ENCODE measurements around the gene SNCG.
"Not testable (repeated sequence)": the region's sequence is repeated elsewhere in the genome, so short reads cannot be mapped to it uniquely, and the experiment has no call there.

Gene SNCG

DNA sequence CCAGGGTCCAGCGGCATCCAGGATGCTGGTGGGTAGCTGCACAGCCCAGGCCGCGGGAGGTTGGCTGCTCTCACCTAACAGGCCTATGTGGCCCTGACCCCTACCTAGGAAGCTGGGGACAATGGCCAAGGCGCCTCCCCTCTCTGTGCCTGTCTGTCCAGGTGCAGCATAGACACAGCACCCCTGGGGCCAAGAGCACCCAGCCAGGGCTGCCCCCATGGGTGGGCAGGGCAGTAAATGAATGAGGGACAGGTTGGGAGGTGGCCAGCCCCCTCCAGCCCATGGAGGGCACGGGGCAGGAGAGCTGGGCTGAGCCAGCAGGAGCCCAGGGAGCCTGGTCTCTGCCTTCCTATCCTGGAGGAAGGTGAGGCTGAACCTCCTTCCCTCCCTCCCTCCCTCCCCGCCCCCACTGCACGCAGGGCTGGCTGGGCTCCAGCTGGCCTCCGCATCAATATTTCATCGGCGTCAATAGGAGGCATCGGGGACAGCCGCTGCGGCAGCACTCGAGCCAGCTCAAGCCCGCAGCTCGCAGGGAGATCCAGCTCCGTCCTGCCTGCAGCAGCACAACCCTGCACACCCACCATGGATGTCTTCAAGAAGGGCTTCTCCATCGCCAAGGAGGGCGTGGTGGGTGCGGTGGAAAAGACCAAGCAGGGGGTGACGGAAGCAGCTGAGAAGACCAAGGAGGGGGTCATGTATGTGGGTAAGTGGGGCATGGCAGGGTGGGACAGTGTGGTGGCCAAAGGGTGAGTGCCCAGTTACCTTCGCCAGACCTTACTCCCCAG is at the start of gene SNCG:
SNCG (plus strand) TSS at position 484 of the 785 bp plus-strand sequence; CDS start at position 583, 99 bp downstream.
- DNase-seq, result no peak

GRCh38 chr10:86914734-86915133 is 43.7 kb upstream of the SNCG start:
- DNase-seq, result no peak

DNA sequence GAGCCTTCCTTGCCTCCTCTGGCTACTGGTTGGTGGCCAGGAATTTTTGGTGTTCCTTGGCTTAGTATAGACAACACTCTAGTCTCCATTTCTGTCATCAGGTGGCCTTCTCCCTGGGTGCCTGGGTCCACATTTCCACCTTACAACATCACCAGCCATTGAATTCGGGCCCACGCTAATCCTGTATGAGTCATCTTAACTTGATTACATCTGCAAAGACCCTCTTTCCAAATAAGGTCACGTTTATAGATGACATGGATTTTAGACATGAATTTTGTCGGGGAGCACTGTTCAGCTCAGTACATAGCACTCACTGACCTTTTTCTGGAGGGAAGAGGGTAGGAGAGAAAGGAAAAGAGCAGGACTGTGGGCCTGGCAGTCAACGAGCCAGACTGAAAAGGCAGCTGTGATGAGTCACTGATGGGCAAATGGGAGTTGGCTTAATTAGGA is 40.4 kb upstream of the SNCG start:
- no peak for DNase-seq

DNA sequence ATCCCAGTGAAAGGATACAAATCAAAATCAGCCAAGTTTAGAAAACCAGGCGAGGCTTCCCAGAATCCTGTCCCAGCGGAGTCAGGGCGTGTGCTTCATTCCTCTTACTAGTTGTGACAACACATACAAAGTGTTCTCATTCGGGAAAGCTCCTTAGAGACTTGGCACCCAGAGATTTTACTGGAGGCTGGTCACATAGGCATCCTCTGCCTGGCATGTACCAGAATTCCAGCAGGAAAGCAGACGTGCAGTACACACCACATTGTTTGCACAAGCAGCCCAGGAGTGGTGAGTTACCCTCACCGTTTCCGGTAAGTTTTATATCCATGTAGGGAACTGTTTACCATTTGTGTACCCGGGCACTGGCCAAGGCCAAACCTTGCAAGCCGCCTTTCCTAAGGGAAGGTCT is 35.8 kb upstream of the SNCG start:
- no peak for DNase-seq

GRCh38 chr10:86929468-86930380 is 28.7 kb upstream of the SNCG start:
- no peak for DNase-seq

- no peak for DNase-seq
Observed at GRCh38 chr10:86931872-86932271, 26.5 kb upstream of the SNCG start.

GRCh38 chr10:86932674-86933073 is 25.7 kb upstream of the SNCG start:
- DNase-seq, result no peak

GRCh38 chr10:86934162-86934711 is 24.2 kb upstream of the SNCG start:
- DNase-seq, result not testable (repeated sequence)

DNA sequence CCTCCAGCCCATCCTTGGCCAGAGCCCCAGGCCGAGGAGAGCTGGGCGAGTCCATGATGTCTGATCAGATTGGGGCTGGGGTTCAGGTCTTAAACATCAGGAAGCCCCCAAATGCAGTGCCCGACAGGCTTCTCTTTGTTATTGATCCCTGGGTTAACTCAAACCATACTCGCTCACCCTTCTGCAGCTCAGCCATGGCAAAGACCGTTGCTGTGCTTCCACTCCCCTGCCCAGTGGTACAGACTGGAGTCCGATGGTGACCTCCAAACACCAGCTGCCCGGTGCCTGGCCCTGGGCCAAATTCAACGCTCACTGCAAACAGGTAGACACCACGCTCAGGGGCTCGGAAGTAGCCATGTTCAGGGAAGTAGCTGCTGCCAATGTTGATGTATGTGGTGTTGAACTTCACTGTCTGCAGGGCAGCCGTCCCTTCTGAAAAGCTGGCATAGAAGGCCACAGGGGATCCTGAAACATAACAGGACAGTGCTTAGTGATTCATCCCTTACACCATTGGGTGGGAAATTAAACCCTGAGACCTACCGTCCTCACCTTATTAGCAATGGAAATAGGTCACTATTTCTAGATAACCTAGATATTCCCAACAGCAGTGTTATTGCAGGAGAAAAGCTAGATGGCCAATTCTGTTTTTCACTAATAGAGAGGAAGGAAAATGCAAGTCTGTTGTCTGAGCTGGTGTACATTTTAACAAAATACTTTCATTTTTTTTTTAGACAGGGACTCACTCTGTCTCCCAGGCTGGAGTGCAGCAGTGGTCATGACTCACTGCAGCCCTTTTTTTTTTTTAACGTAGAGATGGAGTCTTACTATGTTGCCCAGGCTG is 21.5 kb upstream of the SNCG start:
- no peak for DNase-seq

- no peak for DNase-seq
Observed at GRCh38 chr10:86937502-86938154, 20.8 kb upstream of the SNCG start.

DNA sequence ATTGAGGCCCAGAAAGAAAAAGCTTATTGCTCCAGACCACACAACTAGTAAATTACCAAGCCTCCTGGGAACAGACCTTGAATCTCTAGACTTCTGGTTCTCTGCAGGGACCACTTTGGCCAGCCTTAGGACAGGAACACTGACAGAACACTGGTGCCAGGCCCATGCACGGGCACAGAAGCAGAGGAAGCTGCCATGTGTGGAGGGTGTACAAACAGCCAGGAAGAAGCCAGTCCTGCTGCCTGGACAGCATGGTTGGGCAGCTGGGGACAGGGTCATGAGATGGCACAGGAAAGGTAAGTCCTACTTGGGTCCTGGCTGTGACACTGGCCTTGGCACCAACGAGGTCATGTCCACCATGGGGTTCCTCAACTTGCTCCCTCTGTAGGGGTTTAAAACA is 20.1 kb upstream of the SNCG start:
- no peak for DNase-seq

DNA sequence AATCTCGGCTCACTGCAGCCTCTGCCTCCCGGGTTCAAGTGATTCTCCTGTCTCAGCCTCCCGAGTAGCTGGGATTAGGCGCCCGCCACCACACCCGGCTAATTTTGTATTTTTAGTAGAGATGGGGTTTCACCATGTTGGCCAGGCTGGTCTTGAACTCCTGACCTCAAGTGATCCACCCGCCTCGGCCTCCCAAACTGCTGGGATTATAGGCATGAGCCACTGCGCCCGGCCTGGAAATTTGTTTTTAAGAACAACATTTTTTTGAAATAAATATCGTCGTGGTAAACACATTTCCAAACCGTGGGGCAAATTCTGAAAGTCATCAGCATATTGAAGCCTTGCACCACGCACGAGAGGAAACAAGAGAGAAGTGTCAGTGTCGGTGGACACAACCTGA is 18.3 kb upstream of the SNCG start:
- not testable (repeated sequence) for DNase-seq

DNA sequence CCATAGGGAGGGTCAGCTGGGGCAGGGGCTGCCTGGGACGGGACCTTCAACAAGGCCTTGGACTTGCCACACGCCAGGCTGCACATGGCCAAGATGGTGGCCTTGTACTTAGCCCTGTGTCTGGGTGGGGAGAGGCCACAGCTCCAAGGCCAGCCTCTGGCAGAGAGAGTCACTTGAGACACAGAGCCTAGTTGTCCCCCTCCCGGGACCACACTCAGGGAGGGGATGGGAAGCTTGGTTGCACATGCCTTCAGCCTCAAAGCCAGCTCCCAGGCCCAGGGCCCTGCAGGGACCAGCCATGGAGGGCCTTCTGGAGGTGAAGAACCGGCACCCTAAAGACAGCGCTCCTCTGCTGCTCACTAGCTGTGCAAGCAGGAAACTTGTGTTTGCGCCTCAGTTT is 17.7 kb upstream of the SNCG start:
- no peak for DNase-seq

GRCh38 chr10:86941426-86941825 is 17.0 kb upstream of the SNCG start:
- no peak for DNase-seq

- DNase-seq, result no peak
Observed at GRCh38 chr10:86941991-86942421, 16.4 kb upstream of the SNCG start.

GRCh38 chr10:86942441-86943315 is 15.7 kb upstream of the SNCG start:
- DNase-seq, result no peak

DNA sequence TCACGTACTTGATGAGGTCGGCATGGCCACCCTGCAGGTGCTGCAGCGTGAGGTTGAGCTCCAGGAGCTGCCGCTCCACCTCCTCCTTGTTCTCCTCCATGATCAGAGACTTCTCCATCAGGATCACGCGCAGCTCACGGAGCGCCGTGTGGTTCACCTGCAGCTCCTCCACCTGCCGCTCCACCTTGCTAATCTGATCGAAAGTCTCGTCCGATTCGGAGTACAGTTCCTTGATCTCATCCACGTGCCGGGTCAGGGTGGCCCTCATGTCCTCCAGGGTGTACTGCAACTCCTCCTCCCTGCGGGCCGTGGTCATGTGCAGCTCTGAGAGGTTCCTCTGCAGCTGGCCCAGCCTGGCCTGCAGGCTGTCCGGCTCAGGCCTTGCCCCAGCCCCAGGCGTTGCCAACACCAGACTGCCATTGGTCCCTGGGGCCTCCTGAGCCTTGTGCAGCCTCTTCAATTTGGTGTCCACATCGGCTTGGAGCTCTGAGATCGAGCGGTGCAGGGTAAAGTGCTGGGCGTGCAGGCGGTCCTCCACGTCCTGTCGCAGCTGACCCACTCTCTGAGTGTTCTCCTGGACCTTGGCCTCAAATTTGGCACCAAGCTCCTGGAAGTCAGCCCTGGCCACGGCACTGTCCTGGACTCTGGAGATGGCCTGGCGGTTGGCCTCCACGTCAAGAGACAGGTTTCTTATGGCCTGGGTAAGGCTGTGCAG is 14.9 kb upstream of the SNCG start:
- no peak for DNase-seq

GRCh38 chr10:86944031-86944419 is 14.4 kb upstream of the SNCG start:
- DNase-seq, result no peak

GRCh38 chr10:86944471-86944870 is 13.9 kb upstream of the SNCG start:
- no peak for DNase-seq

- no peak for DNase-seq
Observed at GRCh38 chr10:86944907-86945306, 13.5 kb upstream of the SNCG start.

All from stimulated activated CD4-positive, alpha-beta T cell treated with anti-CD3 and anti-CD28 coated beads, Interleukin-1b, Interleukin-23, amount 100 ng/mL, for 48 hours (primary cell).